HepG2 (cell line): ENCODE data around the gene TPRA1. TPM values are rescaled to one million over a fixed set of nuclear protein-coding genes. Genes with fewer than 3 reads are reported as not detected.

Experiments used
- ATAC-seq: fragments of 200-7000 bp; cut with Tn5 transposase; 3 replicates; pipeline ENCODE4 v1.9.1; 2020; ENCODE audit warnings: mild to moderate bottlenecking, moderate library complexity
- BruUV-seq: library from RNA; stranded (reverse); fragments of 400-500 nt; replicated peaks from 2 replicates; lab custom pipeline; 2021; lab: Mats Ljungman, UMichigan
- CTCF ChIA-PET: fragments of 300-600 bp; formaldehyde crosslinking; extraction: SDS; loops from one replicate; lab custom pipeline; 2021; ENCODE audit warnings: low total read pairs, inconsistent platforms, low intra/inter-chr PET ratio; lab: Yijun Ruan, JAX
- POLR2A ChIA-PET: fragments of 350-600 bp; sonication (Branson Sonifier 250); formaldehyde crosslinking; loops from one replicate; lab custom pipeline; 2020; ENCODE audit warnings: antibody characterized with exemption, inconsistent platforms; lab: Yijun Ruan, JAX
- DNase-seq: peaks from one replicate; pipeline ENCODE4 v3.0.0-alpha.2; 2015; ENCODE audit warnings: low spot score
- FAIRE-seq: peaks from 3 replicates; lab custom pipeline; 2011; peaks lifted over from hg19 to GRCh38; lab: Jason Lieb, UNC
- H2AFZ ChIP-seq: one replicate; pipeline ENCODE4 v1.6.1; 2011; ENCODE audit warnings: low read length, inconsistent platforms
- H3K27ac ChIP-seq: fragments of 300-600 bp; 3 replicates; pipeline ENCODE4 v1.8.0; 2011; ENCODE audit warnings: mixed run types, mild to moderate bottlenecking, mixed read lengths, low read length, inconsistent platforms; ENCODE audit not compliant: insufficient read depth; ENCODE audit errors: extremely low read length
- H3K27me3 ChIP-seq, 2 experiments: fragments of 200-600 bp in 1 of 2; 2 replicates in 1 of 2; 3 replicates in 1 of 2; pipeline versions ENCODE4 v1.6.0 to v1.8.0; 2011; ENCODE audit warnings: low read length in 2 of 2, mild to moderate bottlenecking in 2 of 2, moderate library complexity in 2 of 2, inconsistent platforms in 1 of 2; ENCODE audit not compliant: insufficient read depth in 2 of 2, control insufficient read depth in 1 of 2
- H3K36me3 ChIP-seq, 2 experiments: fragments of 200-600 bp in 1 of 2; replicated peaks in 1 of 2; 2 replicates in 1 of 2; 3 replicates in 1 of 2; pipeline versions ENCODE4 v1.5.1 to v1.8.0; 2011; ENCODE audit warnings: low read length in 2 of 2, inconsistent platforms in 1 of 2; ENCODE audit not compliant: insufficient read depth in 2 of 2, control insufficient read depth in 1 of 2
- H3K4me1 ChIP-seq: 2 replicates; pipeline ENCODE4 v1.5.1; 2012; ENCODE audit warnings: low read length, inconsistent platforms; ENCODE audit not compliant: insufficient read depth
- H3K4me2 ChIP-seq: 2 replicates; pipeline ENCODE4 v1.6.0; 2011; ENCODE audit warnings: low read depth, low read length, inconsistent platforms
- H3K4me3 ChIP-seq, 3 experiments: fragments of 200-600 bp in 1 of 3; sonication (generic), shearing (Covaris generic) in 1 of 3; replicated peaks in 1 of 3; 2 replicates each; pipeline ENCODE4 v1.5.1; 2011 to 2016; ENCODE audit warnings: low read length in 3 of 3, inconsistent platforms in 2 of 3, low read depth in 2 of 3, mild to moderate bottlenecking in 2 of 3, control low read depth in 1 of 3, mixed read lengths in 1 of 3; ENCODE audit not compliant: insufficient read depth in 1 of 3
- H3K79me2 ChIP-seq: one replicate; pipeline ENCODE4 v1.6.1; 2011; ENCODE audit warnings: low read length, inconsistent platforms; ENCODE audit not compliant: insufficient read depth
- H3K9ac ChIP-seq: 2 replicates; pipeline ENCODE4 v1.6.0; 2011; ENCODE audit warnings: mild to moderate bottlenecking, low read depth, low read length, inconsistent platforms; ENCODE audit not compliant: insufficient read depth
- H3K9me3 ChIP-seq: 2 replicates; pipeline ENCODE4 v1.5.1; 2012; ENCODE audit warnings: mild to moderate bottlenecking, low read length
- H4K20me1 ChIP-seq: 2 replicates; pipeline ENCODE4 v1.6.0; 2011; ENCODE audit warnings: inconsistent platforms, mild to moderate bottlenecking, low read length, moderate library complexity; ENCODE audit not compliant: insufficient read depth
- BRCA1 ChIP-seq: sonication (generic); formaldehyde crosslinking; IDR thresholded peaks from 2 replicates; pipeline ENCODE4 v1.4.0; 2020; ENCODE audit warnings: missing genetic modification reagents
- FOSL2 ChIP-seq: sonication (generic); formaldehyde crosslinking; IDR thresholded peaks from 2 replicates; pipeline ENCODE4 v1.4.0; 2020; ENCODE audit warnings: missing genetic modification reagents
- GPN1 ChIP-seq: sonication (generic); formaldehyde crosslinking; IDR thresholded peaks from 2 replicates; pipeline ENCODE4 v1.5.1; 2020; ENCODE audit warnings: missing genetic modification reagents, borderline replicate concordance
- MAF1 ChIP-seq: sonication (generic); formaldehyde crosslinking; IDR thresholded peaks from 2 replicates; pipeline ENCODE4 v1.5.0; 2020; ENCODE audit warnings: missing genetic modification reagents, borderline replicate concordance
- MIXL1 ChIP-seq: IDR thresholded peaks from 2 replicates; pipeline ENCODE4 v1.6.1; 2016
- POGZ ChIP-seq: sonication (generic); formaldehyde crosslinking; IDR thresholded peaks from 2 replicates; pipeline ENCODE4 v1.4.0; 2020; ENCODE audit warnings: mild to moderate bottlenecking, missing genetic modification reagents
- U2AF1 ChIP-seq: fragments of 200-400 bp; formaldehyde crosslinking; optimal IDR thresholded peaks from 2 replicates; pipeline ENCODE3; 2017; ENCODE audit warnings: mild to moderate bottlenecking, low read depth, low read length
- ZBTB26 ChIP-seq: IDR thresholded peaks from 2 replicates; pipeline ENCODE4 v1.6.1; 2016; ENCODE audit warnings: missing compliant biosample characterization, missing genetic modification reagents, borderline replicate concordance
- ZBTB3 ChIP-seq: sonication (generic); formaldehyde crosslinking; IDR thresholded peaks from 2 replicates; pipeline ENCODE4 v1.4.0; 2020; ENCODE audit warnings: low read depth, mild to moderate bottlenecking, moderate library complexity, missing genetic modification reagents, borderline replicate concordance
- ZNF232 ChIP-seq: sonication (generic); formaldehyde crosslinking; IDR thresholded peaks from 2 replicates; pipeline ENCODE4 v1.4.0; 2020; ENCODE audit warnings: missing genetic modification reagents, borderline replicate concordance
- ZNF501 ChIP-seq: sonication (generic); formaldehyde crosslinking; IDR thresholded peaks from 2 replicates; pipeline ENCODE4 v1.5.1; 2020; ENCODE audit warnings: mild to moderate bottlenecking, moderate library complexity, missing genetic modification reagents
- ZNF607 ChIP-seq: sonication (generic); formaldehyde crosslinking; IDR thresholded peaks from 2 replicates; pipeline ENCODE4 v1.5.1; 2020; ENCODE audit warnings: missing genetic modification reagents, mild to moderate bottlenecking, borderline replicate concordance
- ZNF629 ChIP-seq: sonication (generic); formaldehyde crosslinking; conservative IDR thresholded peaks from 2 replicates; pipeline ENCODE4 v1.5.0; 2020; ENCODE audit warnings: missing genetic modification reagents
- ZNF749 ChIP-seq: sonication (generic); formaldehyde crosslinking; IDR thresholded peaks from 2 replicates; pipeline ENCODE4 v1.8.0; 2022; ENCODE audit warnings: mild to moderate bottlenecking, missing genetic modification reagents, moderate library complexity, borderline replicate concordance
- ZSCAN22 ChIP-seq: sonication (generic); formaldehyde crosslinking; IDR thresholded peaks from 2 replicates; pipeline ENCODE4 v1.4.0; 2020; ENCODE audit warnings: mild to moderate bottlenecking, missing genetic modification reagents
- WGBS: methylation state at CpG from one replicate; pipeline ENCODE4 v1.1.6; 2017; ENCODE audit warnings: low lambda C conversion rate; 5-methylcytosine and 5-hydroxymethylcytosine counted together
- in situ Hi-C: cut with HindIII; loops from 2 replicates; pipeline ENCODE4 v1.10.0; 2017; ENCODE audit warnings: low pct_unique_long_range_greater_than_20kb; ENCODE audit not compliant: extremely low pct_ligation_motif_present
- intact Hi-C: fragments of 100-400 bp; cut with micrococcal nuclease; formaldehyde crosslinking; loops from one replicate; pipeline ENCODE4 v1.10.0; 2022; ENCODE audit not compliant: unreplicated experiment
- polyA plus RNA-seq, 8 experiments: library from polyadenylated mRNA; depleted of rRNA in 3 of 8; stranded (reverse) in 7 of 8; unstranded in 1 of 8; fragments of >200 nt; fragmentation: Illumina TruSeq in 4 of 8; extraction: Trizol in 4 of 8; gene quantifications; 2 replicates each; pipeline versions ENCODE4 v1.2.1 to v1.2.3, GENCODE V29; 2011 to 2016; ENCODE audit warnings: low read depth in 4 of 8, missing spikeins in 1 of 8, mixed read lengths in 1 of 8; ENCODE audit not compliant: insufficient read depth in 1 of 8
- total RNA-seq, 5 experiments: library from RNA; depleted of rRNA; stranded (reverse); fragments of >200 nt; fragmentation: Illumina TruSeq; extraction: Trizol; gene quantifications; 2 replicates each; pipeline ENCODE4 v1.2.3, GENCODE V29; 2016; ENCODE audit warnings: low read depth in 1 of 5
- TF ChIP-seq, protein P1 (sequence below): sonication (generic); formaldehyde crosslinking; IDR thresholded peaks from 2 replicates; pipeline ENCODE4 v1.8.0; 2022; ENCODE audit warnings: mild to moderate bottlenecking, missing genetic modification reagents, moderate library complexity

TPRA1 gene
- total and polyA plus RNA-seq, 2 of the 13 experiments (the other 11 are each of a cell fraction or from before 2014, with no cell fraction given): 25.4 to 25.8 TPM

DNA sequence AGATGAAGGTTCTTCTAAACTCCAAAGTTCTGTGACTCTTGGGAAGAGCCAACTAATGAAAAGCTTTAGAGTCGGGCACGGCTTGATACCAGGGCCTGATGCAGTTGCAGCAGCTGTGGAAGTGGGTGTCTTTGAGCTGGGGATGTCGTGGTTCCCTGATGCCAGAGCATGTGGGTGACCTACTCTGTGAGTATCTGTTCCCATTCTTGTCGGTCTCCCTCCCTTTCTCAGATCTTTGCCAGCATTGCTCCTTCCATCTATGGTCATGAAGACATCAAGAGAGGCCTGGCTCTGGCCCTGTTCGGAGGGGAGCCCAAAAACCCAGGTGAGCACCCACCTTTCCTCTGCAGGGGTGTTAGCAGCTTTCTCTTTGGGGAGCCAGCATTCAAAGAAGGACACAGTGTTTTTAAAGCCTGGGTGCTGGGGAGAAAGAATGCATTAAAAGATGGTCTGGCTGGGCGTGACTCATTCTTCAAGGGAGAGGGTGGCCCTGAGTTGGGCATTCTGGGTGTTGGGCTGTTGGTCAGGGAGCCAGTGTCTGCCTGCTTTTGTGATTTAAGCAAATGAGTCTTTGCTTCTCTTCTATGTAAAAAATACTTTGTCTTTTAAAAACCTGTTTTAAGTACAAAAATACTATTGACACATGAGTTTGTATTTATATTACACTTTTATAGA is 25.2 kb upstream of the TPRA1 start:
- no peaks in the 10 kb centered on the region for H3K79me2 ChIP-seq
- ChIA-PET POLR2A (no interaction called here), CTCF (no interaction called here)
- FAIRE-seq: no peak
- H4K20me1 ChIP-seq: no peaks in the 10 kb centered on the region
- DNase-seq: no peak
- BruUV-seq: no TSS peak
- peaks cover 6% of the 10 kb centered on the region; the same call in 1 of the 2 replicates for H3K4me1 ChIP-seq
- WGBS: 94% methylated on average over 6 of the region's 6 CpGs
- no peak overlapping the region for H3K4me2 ChIP-seq
- no peaks in the 10 kb centered on the region for H3K9me3 ChIP-seq
- no peak for ATAC-seq
- no peak overlapping the region for H2AFZ ChIP-seq
- in situ Hi-C loops (no loop called here), intact Hi-C loops (no loop called here)
- no peak overlapping the region for H3K27ac ChIP-seq
- H3K27me3 ChIP-seq: no peaks in the 10 kb centered on the region
- TF ChIP-seq ZNF501 (CRISPR knock-in tag): no peak
- no peak for TF ChIP-seq FOSL2 (CRISPR knock-in tag)
- TF ChIP-seq BRCA1 (CRISPR knock-in tag): no peak
- TF ChIP-seq, protein P1, sequence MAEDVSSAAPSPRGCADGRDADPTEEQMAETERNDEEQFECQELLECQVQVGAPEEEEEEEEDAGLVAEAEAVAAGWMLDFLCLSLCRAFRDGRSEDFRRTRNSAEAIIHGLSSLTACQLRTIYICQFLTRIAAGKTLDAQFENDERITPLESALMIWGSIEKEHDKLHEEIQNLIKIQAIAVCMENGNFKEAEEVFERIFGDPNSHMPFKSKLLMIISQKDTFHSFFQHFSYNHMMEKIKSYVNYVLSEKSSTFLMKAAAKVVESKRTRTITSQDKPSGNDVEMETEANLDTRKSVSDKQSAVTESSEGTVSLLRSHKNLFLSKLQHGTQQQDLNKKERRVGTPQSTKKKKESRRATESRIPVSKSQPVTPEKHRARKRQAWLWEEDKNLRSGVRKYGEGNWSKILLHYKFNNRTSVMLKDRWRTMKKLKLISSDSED (CRISPR knock-in tag): no peak
- no peak for TF ChIP-seq ZNF629
- H3K9ac ChIP-seq: no peak overlapping the region
- peaks cover 35 to 90% of the 10 kb centered on the region in 2 experiments for H3K36me3 ChIP-seq
- H3K4me3 ChIP-seq: no peak overlapping the region

DNA sequence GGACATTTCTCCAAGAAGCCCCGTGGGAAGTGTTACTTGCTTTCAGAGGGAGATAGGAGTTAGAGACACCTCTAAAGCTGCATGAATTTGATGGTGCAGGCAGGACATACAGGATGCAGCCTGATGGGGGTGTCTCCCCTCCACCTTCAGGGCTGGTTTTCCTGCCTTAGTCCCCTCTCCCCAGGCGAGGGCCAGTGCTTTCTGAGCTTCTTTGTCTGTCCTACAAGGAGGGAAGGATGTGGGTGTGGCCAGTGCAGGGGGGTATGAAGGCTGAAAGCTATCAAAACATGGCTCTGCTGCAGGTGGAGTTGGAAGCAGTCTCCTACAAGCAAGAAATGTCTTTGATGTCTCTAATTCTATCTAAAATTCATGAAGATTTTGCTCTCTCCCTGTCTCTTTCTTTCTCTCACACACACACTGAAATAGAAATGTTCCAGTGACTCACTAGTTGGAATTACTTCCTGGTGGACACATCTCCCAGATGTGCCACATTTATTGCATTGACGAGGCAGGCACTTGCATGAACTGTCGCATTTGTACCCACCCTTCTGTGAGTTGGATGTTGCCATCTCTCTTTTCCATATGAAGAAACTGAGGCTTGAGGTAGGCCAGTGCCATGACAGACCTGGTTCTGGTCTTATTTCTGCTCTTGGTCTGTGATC is 24.5 kb upstream of the TPRA1 start:
- intact Hi-C loops (no loop called here), in situ Hi-C loops (no loop called here)
- WGBS: 89% methylated on average over 4 of the region's 4 CpGs
- FAIRE-seq (no peak), DNase-seq (no peak), ATAC-seq (no peak)
- Histone ChIP-seq H4K20me1 (no peaks in the 10 kb centered on the region), H3K27ac (no peak overlapping the region), H3K79me2 (no peaks in the 10 kb centered on the region), H3K9me3 (no peaks in the 10 kb centered on the region), H3K9ac (no peak overlapping the region), H3K4me3 (no peak overlapping the region), H3K4me1 (peaks cover 6% of the 10 kb centered on the region; the same call in 1 of the 2 replicates), H3K36me3 (peaks cover 34 to 90% of the 10 kb centered on the region in 2 experiments), H3K27me3 (no peaks in the 10 kb centered on the region), H3K4me2 (no peak overlapping the region), H2AFZ (no peak overlapping the region)
- no TSS peak for BruUV-seq
- ChIA-PET CTCF (no interaction called here), POLR2A (no interaction called here)
- TF ChIP-seq ZNF232 (CRISPR knock-in tag) (no peak), GPN1 (CRISPR knock-in tag) (no peak), ZBTB3 (no peak), POGZ (no peak), ZNF607 (CRISPR knock-in tag) (no peak), ZBTB26 (no peak), MIXL1 (no peak), ZSCAN22 (CRISPR knock-in tag) (no peak), MAF1 (no peak), ZNF749 (CRISPR knock-in tag) (no peak), U2AF1 (no peak)
